Spleen (tissue), 7 donors: Measurements from ENCODE around the gene MAP4K4.

Experiments used
- POLR2A ChIP-seq, 3 donors: fragments of 450-650 bp; IDR thresholded peaks; one replicate each; pipeline ENCODE4 v1.5.1; 2017; ENCODE audit warnings: antibody characterized with exemption in 3 of 3, mild to moderate bottlenecking in 1 of 3
- TF ChIP-seq, protein P1 (sequence below), 11 experiments: fragments of 200-600 bp in 7 of 11; fragments of 450-650 bp in 4 of 11; sonication (generic) in 4 of 11; IDR thresholded peaks in 8 of 11; conservative IDR thresholded peaks in 3 of 11; 1 replicate in 7 of 11; 2 replicates in 4 of 11; pipeline versions ENCODE4 v1.4.0 to v1.8.0; 2016 to 2021; ENCODE audit warnings: antibody characterized with exemption in 11 of 11, inconsistent platforms in 4 of 11, mild to moderate bottlenecking in 1 of 11
- donor health status: DM: no; HTN: no; CAD: no; lungs with moderate emphysema.
- donor health status: DM: no; HTN: no; CAD: no.
- donor health status: DM: no; HTN: no; CAD: no.

DNA sequence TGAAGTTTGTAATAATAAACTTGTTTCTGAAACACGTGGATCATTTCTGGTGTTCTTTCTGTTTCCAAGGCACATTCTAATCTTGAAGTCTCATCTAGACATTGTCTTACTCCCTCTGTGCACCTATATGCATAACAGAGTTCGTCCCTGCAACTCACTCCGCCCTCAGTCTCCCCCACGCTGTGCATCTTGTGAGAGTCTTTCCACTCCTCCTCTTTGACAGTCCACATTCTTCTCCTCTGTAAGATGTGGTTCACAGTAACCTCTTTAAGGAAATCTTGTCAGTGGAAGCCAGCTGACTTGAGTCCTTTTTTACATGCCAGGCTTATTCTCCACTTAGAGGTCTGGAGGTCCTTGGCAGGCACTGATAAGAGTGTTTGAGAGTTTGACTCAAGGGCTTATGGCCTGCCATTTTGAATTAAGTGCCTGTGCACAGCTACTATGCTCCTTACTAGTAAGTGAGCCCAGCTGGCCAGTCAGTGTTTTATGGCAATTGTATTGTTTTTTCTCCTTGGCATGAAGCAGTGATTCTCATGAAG is 185.3 kb downstream of the MAP4K4 start:
- TF ChIP-seq, protein P1, sequence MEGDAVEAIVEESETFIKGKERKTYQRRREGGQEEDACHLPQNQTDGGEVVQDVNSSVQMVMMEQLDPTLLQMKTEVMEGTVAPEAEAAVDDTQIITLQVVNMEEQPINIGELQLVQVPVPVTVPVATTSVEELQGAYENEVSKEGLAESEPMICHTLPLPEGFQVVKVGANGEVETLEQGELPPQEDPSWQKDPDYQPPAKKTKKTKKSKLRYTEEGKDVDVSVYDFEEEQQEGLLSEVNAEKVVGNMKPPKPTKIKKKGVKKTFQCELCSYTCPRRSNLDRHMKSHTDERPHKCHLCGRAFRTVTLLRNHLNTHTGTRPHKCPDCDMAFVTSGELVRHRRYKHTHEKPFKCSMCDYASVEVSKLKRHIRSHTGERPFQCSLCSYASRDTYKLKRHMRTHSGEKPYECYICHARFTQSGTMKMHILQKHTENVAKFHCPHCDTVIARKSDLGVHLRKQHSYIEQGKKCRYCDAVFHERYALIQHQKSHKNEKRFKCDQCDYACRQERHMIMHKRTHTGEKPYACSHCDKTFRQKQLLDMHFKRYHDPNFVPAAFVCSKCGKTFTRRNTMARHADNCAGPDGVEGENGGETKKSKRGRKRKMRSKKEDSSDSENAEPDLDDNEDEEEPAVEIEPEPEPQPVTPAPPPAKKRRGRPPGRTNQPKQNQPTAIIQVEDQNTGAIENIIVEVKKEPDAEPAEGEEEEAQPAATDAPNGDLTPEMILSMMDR (IDR thresholded peaks at IDR 0.05 in 8 of 11, conservative IDR thresholded peaks at IDR 0.05 in 3 of 11) = no peak
- TF ChIP-seq POLR2A (IDR thresholded peaks at IDR 0.05) = no peak
